PFSK-1 (cell line): ENCODE measurements around the gene ZNF513.

Experiments used
- POLR2AphosphoS5 ChIP-seq: IDR thresholded peaks from 2 replicates; pipeline ENCODE4 v1.6.1; 2012; ENCODE audit warnings: low read depth, mild to moderate bottlenecking, control low read depth, low read length, moderate library complexity
- TF ChIP-seq, protein P1 (sequence below), 2 experiments: IDR thresholded peaks; 2 replicates each; pipeline versions ENCODE4 v1.6.1 to v1.8.0; 2011 to 2012; ENCODE audit warnings: low read depth in 2 of 2, low read length in 2 of 2, control low read depth in 1 of 2, inconsistent platforms in 1 of 2, mild to moderate bottlenecking in 1 of 2, moderate library complexity in 1 of 2; ENCODE audit not compliant: insufficient read depth in 1 of 2

- TF ChIP-seq, protein P1, sequence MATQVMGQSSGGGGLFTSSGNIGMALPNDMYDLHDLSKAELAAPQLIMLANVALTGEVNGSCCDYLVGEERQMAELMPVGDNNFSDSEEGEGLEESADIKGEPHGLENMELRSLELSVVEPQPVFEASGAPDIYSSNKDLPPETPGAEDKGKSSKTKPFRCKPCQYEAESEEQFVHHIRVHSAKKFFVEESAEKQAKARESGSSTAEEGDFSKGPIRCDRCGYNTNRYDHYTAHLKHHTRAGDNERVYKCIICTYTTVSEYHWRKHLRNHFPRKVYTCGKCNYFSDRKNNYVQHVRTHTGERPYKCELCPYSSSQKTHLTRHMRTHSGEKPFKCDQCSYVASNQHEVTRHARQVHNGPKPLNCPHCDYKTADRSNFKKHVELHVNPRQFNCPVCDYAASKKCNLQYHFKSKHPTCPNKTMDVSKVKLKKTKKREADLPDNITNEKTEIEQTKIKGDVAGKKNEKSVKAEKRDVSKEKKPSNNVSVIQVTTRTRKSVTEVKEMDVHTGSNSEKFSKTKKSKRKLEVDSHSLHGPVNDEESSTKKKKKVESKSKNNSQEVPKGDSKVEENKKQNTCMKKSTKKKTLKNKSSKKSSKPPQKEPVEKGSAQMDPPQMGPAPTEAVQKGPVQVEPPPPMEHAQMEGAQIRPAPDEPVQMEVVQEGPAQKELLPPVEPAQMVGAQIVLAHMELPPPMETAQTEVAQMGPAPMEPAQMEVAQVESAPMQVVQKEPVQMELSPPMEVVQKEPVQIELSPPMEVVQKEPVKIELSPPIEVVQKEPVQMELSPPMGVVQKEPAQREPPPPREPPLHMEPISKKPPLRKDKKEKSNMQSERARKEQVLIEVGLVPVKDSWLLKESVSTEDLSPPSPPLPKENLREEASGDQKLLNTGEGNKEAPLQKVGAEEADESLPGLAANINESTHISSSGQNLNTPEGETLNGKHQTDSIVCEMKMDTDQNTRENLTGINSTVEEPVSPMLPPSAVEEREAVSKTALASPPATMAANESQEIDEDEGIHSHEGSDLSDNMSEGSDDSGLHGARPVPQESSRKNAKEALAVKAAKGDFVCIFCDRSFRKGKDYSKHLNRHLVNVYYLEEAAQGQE (IDR thresholded peaks at IDR 0.05; ENCODE audit: insufficient read depth in 1 of 2, low read depth in 2 of 2, low read length in 2 of 2): 0 out of 4 replicates have a peak, but pooled peaks of 1 of the 2 experiments have one; percentile 5
- peak; percentile 87 for TF ChIP-seq POLR2AphosphoS5
These were observed at the start of gene ZNF513 for GRCh38 chr2:27380626-27381545.
